ENCODE data around the gene CMSS1.
"Not testable (repeated sequence)": the region's sequence is repeated elsewhere in the genome, so short reads cannot be mapped to it uniquely, and the experiment has no call there.

Gene CMSS1

DNA sequence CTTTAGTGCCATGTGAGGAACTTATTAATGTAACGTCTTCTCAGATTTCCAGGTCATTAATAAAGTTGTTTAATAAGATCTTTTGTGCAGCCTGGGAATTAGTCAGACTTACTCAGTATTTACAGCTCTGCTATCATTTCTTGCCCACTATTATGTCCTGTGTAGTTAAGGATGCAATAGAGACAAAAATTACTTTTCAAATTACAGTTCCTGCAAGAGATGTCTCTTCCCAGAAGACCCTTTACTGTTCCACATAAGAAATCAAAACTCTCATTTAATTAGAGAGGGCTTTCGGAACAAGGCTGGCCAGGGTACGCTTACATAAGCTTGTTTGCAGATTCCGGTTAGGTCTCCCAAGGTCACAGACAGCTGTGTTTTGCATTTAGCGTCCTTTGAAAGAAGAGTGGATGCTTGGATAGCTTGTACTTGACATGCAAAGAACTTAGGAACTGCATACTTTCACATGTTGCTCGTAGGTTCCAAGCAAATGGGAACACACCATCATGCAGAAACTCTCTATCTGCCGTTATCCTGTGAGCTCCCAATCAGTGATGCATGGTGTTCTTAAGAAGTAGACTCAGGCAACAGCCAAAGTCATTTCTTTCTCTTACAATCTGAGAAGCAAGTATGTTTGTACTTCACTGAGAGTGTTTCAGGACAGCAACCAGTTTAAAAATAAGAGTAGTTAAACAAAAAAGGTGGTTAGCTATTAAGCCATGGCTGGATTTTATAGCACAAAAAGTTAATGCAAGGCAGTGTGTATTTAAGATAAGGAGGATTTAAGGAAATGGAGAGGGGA lies 259.3 kb downstream of the CMSS1 start:
- no peak for DNase-seq (ENCODE audit: low read depth in 2 of 3, low spot score in 2 of 3)

DNA sequence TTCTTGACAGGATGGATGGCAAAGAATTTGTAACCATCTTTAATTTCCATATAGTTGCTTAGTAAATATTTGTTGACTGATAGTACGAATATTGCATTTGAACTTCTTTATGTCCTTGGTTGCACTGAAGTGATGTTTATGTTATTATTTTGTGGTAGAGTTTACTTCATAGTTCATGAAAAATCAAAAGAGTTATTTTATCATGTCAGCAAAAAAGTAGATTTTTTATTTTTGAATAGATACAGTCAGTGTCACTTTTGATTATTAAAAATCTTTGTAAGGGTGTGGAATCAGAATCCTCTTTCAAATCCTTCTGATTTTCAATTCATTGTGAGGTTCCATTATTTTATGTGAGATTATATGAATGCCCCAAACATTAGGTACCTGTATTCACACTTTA lies 261.7 kb downstream of the CMSS1 start:
- no peak for DNase-seq (ENCODE audit: low read depth in 2 of 3, low spot score in 2 of 3)

DNA sequence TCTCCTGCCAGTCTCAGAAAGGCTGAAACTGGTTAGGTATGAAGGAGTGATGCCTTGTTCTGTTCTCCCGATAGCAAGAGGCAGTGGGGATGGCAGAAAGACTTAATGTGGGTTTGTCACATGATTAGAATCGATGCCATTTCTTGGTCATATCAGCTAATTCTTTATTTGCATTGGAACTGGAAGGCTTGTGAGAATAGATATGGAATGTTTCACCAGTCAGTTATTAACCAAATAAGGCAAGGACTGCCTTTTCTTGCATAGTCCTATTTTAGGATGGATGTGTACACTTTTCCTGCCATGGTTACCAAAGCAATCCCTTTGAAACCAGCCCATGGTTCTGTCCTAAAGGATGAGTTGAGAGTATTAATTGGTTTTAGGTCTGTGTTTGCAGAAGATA lies 262.9 kb downstream of the CMSS1 start:
- no peak for DNase-seq (ENCODE audit: low read depth in 2 of 3, low spot score in 2 of 3)

DNA sequence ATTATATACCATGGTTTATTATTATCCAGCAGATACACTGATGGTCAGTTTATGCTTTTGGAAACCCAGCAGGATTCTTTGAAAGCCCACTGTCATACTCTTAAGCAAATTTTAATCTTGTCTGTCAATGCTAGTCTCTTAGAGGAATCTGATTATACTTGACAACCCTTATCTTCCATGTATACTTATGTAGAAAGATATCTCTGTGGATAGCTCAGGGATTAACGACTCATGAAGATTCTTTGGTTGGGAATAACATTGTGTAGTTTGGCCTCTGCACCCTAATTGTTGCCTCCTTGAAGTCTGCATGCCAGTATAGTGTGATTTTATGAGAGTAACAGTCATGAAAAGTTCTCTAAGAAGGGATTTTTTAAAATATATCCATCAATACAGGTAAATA lies 263.6 kb downstream of the CMSS1 start:
- DNase-seq (ENCODE audit: low read depth in 2 of 3, low spot score in 2 of 3), result no peak

DNA sequence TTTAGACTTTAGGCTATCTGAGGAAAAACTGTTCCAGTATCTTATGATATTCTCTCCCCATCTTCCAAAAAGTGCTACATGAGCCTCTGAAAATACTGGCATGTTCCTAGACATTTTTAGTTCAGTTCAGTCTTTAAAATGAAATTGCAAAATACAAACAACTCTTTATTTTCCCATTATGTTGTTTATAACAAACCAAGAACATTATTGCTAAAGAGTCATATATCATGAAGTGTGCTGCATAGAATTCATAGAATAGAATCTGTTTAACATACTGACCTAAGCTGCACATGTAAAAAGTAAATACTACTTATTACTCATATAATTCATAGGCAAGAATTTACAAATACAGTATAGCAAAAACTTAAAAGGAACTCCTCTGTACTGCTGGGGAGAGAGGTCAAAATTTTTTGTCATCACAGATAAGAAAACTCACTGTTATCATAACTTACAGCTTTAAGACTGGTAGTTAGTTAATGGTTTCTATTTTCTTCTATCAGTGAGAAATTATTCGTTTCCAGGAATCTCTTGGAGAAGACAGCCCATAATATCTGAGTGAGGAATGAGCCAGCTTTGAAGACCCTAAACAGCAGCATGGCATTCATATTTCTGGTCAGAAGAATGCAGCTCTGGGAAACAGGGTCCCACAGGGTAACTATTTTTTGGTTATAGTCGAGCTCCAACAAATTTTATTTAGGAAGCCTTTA lies 264.5 kb downstream of the CMSS1 start:
- DNase-seq (ENCODE audit: low read depth in 2 of 3, low spot score in 2 of 3), result no peak

DNA sequence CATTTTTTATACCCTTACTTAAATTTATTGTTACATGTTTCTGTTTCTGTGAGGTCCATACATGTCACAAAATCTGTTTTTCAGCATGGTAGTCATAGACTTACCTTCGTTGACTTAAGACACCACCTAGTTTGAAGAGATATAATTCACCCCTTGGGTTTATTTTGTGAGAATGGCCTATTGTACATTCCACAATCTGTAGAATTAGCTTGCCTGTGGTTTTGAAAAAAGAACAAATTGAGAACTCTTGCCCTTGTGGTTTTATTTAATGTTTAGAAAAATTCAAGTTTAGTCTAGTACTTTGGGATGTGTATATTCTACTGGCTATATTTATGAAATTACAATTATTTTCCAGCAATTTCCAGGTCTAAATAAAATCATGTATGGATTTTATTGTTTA lies 265.1 kb downstream of the CMSS1 start:
- DNase-seq (ENCODE audit: low read depth in 2 of 3, low spot score in 2 of 3), result no peak

DNA sequence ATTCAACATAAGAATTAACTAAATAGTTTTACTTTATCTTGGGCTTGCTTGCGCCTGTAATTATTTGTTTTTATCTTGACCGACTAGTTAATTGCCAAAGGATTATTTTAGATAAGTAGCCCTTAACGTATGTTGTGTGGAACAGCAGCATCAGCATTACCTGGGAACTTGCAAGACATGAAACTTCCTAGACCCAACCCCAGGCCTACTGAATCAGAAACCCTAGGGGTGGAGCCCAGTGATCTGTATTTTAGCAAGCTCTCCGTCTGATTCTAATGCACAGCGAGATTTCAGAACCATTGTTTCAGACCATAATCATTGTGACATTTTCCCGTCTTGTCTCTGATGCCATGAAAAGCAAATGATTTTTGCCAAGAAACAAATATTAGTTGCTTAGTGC lies 265.5 kb downstream of the CMSS1 start:
- DNase-seq (ENCODE audit: low read depth in 2 of 3, low spot score in 2 of 3), result no peak

DNA sequence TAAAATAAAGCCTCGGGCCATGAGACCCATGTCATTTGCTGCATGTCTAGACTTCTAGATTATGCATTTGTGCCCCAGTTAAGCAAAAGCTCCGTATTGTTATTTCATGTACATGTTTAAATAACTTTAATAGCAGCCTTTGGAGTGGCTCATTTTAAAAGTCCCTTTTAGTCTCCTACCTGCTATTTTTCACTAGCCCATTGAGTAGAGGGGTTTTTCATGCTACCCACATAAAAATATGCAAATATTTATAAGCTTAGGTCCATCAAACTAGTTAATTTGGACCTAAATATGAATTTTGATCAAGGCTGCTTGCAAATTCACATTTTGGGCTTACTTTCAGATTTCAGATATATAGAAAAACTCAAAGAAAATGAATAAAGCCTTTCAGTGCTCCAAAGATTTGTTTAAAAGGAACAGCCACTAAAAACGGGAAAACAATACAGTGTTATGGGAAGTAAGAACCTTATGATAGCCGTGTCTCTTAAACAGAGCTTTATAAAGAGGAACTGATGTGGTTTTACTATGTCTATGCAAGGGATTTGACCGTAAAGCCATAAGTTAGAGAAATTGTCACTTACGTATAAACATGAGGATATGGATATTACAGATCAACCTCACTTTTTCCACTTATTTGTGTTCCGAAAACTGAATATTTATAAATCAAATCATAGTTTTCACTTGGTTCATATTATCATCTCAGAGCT lies 266.6 kb downstream of the CMSS1 start:
- no peak for DNase-seq (ENCODE audit: low read depth in 2 of 3, low spot score in 2 of 3)

DNA sequence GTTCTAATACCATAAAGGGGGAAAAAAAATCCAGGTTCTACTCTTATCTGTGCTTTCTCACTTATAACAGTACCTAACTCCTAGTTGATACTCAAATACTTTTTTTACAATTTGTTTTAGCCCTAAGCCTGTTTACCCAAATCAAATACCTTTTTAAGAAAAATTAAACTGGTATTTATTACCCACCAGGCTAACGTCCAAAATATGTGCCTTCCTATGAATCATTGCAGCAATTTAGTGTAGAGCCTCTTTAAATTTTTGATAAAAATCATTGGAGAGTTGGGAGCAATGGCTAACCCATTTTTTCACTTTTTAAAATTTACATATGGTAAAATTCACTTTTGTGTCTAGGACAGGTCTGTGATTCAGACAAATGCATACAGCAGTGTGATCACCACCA lies 268.7 kb downstream of the CMSS1 start:
- DNase-seq (ENCODE audit: low read depth in 2 of 3, low spot score in 2 of 3), result no peak

DNA sequence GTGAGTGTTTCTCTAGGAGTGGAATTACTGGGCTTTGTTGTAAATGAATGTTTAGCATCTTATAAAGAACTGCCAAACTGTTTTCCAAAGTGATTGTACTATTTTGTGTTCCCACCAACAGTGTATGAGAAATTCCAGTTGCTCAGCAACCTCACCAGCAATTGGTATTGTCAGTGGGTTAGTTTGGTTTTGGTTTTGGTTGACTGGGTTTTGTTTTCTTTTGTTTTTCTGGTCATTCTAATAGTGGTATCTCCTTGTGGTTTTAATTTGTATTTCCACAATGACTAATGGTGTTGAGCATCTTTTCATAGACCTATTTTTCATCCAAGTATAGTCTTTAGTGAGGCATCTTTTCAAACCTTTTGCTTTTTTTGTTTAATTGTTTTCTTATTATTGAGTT lies 269.5 kb downstream of the CMSS1 start:
- no peak for DNase-seq (ENCODE audit: low read depth in 2 of 3, low spot score in 2 of 3)

DNA sequence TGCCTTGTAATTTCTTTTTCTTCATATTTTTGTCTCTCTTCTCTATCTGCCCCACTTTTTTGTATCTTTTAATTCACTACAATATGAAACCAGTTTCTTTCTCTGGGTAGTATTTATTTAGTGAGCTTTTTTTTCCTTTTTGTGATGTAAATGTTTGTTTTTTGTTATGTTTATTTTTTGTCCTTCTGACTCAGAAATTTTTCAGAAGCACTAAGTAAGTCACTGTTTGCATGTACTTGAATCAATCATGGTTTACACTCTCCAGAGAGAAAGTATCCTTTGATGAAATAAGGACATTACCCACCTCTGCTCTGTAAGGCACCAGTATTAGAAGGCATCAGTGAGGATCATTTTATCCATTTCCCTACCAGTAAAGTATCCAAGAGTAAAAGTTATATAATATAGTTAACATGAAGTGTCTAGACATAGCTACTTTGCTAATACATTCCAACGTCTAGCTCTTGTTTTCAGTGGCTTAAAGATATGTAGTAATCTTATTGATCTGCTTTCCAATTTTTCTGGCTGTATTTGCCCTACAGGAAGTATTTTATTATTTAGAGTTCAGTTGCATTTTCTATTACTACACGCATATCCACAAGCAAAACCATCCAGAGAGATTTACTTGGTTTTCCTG lies 271.2 kb downstream of the CMSS1 start:
- DNase-seq (ENCODE audit: low read depth in 2 of 3, low spot score in 2 of 3), result no peak

DNA sequence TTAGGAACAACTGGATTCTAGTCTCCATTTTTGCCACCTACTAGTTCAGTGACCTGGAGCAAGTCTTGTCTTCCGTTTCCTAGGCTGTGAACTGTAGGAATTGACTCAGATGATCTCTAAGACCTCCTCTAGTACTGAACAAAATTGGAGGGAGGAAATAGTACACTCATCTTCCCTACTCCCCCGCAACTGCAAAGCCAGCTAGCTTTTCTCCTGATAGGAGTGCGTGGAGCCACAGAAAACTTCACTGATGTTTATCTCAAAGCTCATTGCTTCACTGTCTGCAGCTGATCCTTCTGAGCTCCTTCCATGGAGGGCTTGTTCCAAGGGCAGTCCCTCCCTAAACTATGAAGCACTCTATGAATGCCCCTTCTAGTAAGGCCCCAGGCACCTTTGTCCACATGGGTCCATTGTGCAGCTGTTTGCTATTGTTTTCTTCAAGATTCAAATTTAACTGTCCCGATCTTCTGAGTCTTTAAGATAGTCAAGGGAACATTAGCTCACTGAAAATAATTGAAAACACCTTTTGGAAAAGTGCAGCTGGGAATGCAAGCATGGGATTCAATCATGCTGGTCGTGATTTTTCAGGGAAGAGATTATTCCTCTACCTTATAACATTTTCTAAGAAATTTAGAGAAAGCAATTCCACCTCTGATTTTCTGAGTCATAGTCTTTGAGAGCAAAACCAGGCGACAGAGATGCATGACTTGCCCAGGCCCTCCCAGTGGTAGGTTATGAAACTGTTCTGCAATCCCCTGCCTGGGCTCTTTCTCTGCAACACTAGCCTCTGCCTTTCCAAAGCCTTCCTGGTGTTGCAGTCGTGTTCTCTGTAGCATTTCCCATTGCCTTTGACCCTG lies 272.4 kb downstream of the CMSS1 start:
- DNase-seq (ENCODE audit: low read depth in 2 of 3, low spot score in 2 of 3), result no peak

DNA sequence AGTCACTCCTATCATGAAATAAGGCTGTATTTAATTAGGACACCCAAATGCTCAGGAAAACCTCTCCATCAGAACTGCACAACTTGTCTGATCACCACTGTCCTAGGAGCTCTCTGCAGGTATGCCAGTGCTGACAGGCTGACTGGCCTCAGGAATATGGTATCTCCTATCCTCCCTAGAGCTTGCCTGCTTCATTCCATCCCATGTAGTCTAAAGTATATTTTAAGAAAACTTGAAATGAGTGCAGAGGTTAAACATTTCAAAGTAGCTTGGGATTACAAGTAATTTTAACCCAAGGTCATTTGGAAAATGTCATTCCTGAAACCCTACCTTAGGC lies 273.0 kb downstream of the CMSS1 start:
- no peak for DNase-seq (ENCODE audit: low read depth in 2 of 3, low spot score in 2 of 3)

DNA sequence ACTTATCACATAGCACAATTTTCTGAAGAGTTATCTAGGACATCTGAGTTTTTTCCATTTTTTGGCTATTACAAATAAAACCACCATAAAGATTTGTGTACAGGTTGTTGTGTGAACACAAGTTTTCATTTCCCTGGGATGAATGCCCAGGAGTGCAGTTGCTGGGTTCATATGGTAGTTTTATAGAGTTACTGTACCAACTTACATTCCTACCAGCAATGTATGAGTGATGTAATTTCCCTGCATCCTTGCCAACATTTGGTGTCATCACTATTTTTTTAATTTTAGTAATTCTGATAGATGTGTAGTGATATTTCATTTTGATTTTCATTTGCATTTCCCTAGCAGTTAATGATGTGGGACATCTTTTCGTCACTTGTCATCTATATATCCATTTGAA lies 276.2 kb downstream of the CMSS1 start:
- DNase-seq (ENCODE audit: low read depth in 2 of 3, low spot score in 2 of 3), result no peak

DNA sequence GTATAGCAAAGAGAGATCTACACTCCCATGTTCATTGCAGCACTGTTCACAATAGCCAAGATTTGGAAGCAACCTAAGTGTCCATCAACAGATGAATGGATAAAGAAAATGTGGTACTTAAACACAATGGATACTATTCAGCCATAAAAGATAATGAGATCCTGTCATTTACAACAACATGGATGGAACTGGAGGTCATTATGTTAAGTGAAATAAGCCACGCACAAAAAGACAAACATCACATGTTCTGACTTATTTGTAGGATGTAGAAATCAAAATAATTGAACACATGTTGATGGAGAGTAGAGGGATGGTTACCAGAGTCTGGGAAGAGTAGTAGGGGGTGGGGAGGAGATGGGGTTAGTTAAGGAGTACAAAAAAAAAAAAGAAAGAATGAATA lies 278.6 kb downstream of the CMSS1 start:
- DNase-seq (ENCODE audit: low read depth in 2 of 3, low spot score in 2 of 3), result not testable (repeated sequence)

DNA sequence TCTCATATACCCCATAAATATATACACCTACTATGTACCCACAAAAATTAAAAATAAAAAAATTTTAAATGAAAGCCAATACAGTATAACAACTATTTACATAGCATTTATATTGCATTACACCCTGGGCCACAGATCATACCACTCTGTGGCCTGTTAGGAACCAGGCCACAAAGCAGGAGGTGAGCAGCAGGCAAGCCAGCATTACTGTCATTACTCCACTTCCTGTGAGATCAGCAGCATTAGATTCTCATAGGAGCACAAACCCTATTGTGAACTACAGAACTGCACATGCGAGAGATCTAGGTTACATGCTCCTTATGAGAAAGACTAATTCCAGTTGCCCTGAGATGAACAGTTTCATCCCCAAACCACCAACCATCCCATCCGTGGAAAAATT lies 279.2 kb downstream of the CMSS1 start:
- no peak for DNase-seq (ENCODE audit: low read depth in 2 of 3, low spot score in 2 of 3)

DNA sequence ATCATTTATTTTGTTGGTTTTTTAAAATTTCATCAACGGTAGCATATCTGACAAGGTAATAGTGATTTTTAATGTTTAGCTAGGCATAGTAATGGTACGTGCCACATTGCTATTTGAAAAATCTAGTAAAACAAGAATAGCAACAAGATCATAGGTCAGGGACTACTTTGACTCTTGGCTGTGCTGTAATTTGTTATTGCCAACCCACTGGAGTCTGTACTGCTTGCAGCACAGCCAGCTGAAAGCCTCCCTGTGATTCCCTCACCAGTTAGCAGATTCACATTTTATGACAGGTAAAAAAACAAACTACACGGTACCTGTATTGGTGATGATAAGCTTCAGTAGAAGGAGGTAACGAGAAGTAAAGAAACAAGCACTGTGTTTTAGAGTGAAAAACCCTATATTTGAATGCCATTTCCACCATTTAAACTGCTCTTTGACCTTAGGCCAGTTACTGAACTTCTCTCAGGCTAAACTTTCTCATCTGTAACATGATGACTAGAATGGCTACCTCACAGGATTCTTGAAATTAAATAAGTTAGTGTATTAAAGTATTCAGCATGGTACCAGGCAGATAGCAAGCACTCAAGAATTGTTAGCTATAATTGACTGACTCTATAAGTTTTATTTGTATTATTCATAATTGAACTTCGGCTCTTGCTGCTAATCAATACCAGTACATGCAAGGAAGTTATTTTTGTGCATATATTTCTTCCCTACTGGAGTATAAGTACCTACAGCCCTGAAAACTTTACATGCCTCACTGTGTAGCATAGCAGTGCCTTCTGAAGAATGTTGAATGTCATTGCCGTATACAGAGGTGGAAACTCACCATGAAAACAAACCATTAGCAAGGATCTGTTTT lies 280.5 kb downstream of the CMSS1 start:
- DNase-seq (ENCODE audit: low read depth in 2 of 3, low spot score in 2 of 3), result no peak

DNA sequence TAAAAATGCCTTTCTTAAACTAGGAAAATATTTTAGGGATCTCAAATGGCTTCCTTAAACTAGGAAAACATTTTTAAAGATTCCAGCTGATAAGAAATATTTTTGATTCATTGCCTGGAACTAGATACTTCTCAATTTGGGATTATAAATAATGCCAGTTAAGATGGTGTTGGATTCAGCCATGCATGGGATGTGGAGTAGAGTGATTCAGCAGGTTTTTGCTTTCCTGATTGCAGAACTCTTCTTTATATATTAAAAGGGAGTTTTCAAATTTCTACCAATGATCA lies 281.1 kb downstream of the CMSS1 start:
- no peak for DNase-seq (ENCODE audit: low read depth in 2 of 3, low spot score in 2 of 3)

DNA sequence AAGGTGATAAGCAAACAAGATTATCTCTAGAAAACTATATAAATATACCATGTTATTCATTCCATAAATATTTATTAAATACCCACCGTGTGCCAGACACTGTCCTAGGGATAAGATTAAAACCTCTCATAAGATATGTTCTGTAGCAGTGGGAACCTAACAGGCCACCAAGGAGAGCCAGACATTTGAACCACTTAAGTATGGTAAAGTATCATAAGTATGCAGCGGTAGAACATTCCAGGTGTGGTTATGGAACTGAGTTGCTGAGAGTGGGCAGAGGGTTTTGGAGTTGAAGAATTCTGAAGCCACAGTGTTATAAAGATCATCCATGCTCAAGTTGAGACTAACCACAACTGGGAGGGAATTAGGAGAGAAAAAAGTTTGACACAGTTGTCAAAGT lies 282.0 kb downstream of the CMSS1 start:
- DNase-seq (ENCODE audit: low read depth in 2 of 3, low spot score in 2 of 3), result no peak

DNA sequence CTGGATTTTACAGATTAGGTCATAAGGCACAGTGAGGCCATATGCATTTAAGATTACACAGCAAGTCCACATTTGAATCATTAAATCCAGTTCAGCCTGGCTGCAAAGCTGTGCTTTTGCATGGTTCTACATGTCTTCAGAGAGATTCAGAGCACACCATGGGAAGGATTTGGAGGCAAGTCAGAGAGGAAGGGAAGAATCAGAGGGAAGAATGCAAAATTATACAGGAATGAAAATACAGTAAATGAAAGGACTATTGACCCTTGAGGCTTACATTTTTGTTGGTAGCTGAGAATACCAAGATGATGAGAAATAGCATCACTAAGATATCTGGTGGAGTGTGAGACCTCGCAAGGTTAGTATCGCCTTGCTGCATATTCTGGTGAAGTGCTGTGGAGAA lies 282.8 kb downstream of the CMSS1 start:
- DNase-seq (ENCODE audit: low read depth in 2 of 3, low spot score in 2 of 3), result no peak

All from activated CD8-positive, alpha-beta memory T cell treated with anti-CD3 and anti-CD28 coated beads for 48 hours (primary cell).